GM19043 (cell line): ENCODE results near the gene GTPBP10.

Source experiments
- ATAC-seq: cut with Tn5 transposase; IDR thresholded peaks from one replicate; pipeline ENCODE4 v1.9.1; 2021; ENCODE audit warnings: low read depth; ENCODE audit not compliant: unreplicated experiment

The GTPBP10 gene

DNA sequence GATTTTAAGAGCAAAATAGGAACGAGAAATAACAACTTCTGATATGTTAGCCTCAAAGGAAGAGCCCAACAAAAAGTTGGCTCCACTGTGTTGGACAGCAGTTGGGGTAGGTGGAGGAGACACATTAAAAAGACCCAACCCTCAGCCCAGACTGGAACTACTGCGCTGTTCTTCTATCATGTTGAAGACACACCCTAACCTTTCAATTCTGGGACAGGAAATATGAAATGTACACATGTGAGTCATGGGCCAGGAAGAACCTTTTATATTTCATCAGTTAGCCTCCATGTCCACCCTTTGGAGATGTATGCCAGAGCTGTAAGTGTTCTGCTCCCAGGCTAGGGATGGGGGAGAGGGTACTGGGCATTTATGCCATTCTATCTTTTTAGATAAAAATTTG is 78.9 kb downstream of the GTPBP10 start:
- no peak for ATAC-seq

DNA sequence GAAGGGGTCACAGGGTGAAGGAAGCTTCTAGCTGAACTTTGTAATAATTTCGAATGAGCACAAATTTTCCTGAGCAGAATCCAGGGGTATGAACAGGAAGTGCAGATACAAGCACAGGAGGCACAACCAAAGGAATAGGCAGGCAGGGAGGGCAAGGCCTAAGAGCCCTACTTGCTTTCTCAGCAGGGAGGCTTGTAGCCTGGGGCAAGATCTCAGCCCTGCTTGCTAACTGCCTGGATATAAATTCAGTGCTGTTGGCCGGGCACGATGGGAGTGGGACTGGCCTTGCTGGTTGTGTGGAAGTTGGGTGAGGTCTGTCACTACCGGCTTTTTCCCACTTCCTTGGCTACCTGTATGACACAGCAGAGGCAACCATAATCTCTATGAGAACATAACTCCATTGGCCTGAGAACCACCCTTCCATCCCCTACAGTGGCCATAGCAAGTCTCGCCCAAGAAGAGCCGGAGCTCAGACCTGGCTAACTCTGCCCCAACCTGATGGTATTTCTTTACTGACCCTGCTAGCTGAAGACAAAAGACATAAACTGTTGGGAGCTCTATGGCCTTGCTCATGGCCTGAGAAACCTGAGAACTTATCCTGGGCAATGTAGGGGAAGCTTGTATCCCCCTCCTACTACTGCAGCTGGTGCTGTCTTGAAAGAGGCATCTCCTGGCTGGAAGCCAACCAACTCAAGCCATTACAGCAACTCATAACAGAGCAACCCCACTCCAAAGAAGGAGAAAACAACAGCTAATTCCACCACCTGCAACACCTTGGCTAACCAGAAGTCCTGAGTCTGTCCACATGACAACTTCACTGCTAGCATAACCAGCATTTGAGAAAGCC is 84.3 kb downstream of the GTPBP10 start:
- no peak for ATAC-seq

GRCh38 chr7:90432752-90433151 is 86.2 kb downstream of the GTPBP10 start:
- no peak for ATAC-seq

DNA sequence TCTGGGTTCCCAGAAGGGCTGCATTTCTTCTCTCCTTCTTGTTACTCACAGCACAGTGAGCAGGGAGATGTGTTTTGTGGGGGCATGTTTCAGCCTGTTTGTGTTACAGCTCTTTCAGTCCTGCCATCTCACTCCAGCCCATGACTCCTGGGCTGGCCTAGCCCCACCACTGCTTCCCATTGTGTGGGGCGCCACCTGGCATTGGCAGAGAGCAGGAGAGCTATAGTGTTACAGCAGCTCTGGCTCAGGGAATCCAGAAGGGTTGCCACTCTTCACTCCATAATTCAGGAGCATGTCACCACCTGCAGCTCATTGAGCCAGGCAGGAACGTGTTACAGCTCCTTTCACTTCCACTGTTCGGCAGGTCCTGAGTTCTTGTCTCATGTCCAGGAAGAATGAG is 86.7 kb downstream of the GTPBP10 start:
- ATAC-seq: no peak
